Stimulated activated CD4-positive, alpha-beta T cell treated with anti-CD3 and anti-CD28 coated beads, Interleukin-12 subunit alpha, Interleukin-12 subunit beta, amount 100 ng/mL, for 48 hours (primary cell): ENCODE data around the gene TEX13B.
"Not testable (repeated sequence)": the region's sequence is repeated elsewhere in the genome, so short reads cannot be mapped to it uniquely, and the experiment has no call there.

Experiments
- DNase-seq, 3 donors: peaks; one replicate each; pipeline ENCODE4 v3.0.0-alpha.2; 2020; ENCODE audit warnings: low read depth in 2 of 3, low spot score in 1 of 3

The TEX13B gene

GRCh38 chrX:107982356-107982755 is at the start of gene TEX13B:
Gene TEX13B, minus strand, starts transcription at chrX:107982370. Its CDS starts 243 bp downstream, at chrX:107982127.
- DNase-seq, result no peak

GRCh38 chrX:108029928-108030711 is 48.0 kb upstream of the TEX13B start:
- no peak for DNase-seq

GRCh38 chrX:108028854-108029253 is 46.7 kb upstream of the TEX13B start:
- DNase-seq, result no peak

- no peak for DNase-seq
Measured at GRCh38 chrX:108025954-108026600, 43.9 kb upstream of the TEX13B start.

- DNase-seq, result no peak
Measured at GRCh38 chrX:108025376-108025775, 43.2 kb upstream of the TEX13B start.

- peak in 1 of 3 donors; percentile 7 for DNase-seq
Measured at GRCh38 chrX:108022491-108023089, 40.4 kb upstream of the TEX13B start.

- DNase-seq, result no peak
Measured at GRCh38 chrX:108020631-108021030, 38.5 kb upstream of the TEX13B start.

GRCh38 chrX:108019382-108019875 is 37.3 kb upstream of the TEX13B start:
- DNase-seq, result no peak

GRCh38 chrX:108018656-108019381 is 36.6 kb upstream of the TEX13B start:
- no peak for DNase-seq

- no peak for DNase-seq
Measured at GRCh38 chrX:108001218-108001814, 19.1 kb upstream of the TEX13B start.

GRCh38 chrX:108000751-108001150 is 18.6 kb upstream of the TEX13B start:
- DNase-seq, result no peak

- DNase-seq, result no peak
Measured at GRCh38 chrX:107996124-107996523, 14.0 kb upstream of the TEX13B start.

GRCh38 chrX:107985033-107985432 is 2.9 kb upstream of the TEX13B start:
- DNase-seq, result no peak

- no peak for DNase-seq
Measured at GRCh38 chrX:107979534-107979933, 2.6 kb downstream of the TEX13B start.

- DNase-seq, result no peak
Measured at GRCh38 chrX:107978707-107979307, 3.4 kb downstream of the TEX13B start.

- DNase-seq, result no peak
Measured at GRCh38 chrX:107978071-107978470, 4.1 kb downstream of the TEX13B start.

GRCh38 chrX:107971636-107972035 is 10.5 kb downstream of the TEX13B start:
- no peak for DNase-seq

- no peak for DNase-seq
Measured at GRCh38 chrX:107970073-107970472, 12.1 kb downstream of the TEX13B start.

GRCh38 chrX:107968623-107969022 is 13.5 kb downstream of the TEX13B start:
- DNase-seq, result no peak

- DNase-seq, result not testable (repeated sequence)
Measured at GRCh38 chrX:107955337-107955736, 26.8 kb downstream of the TEX13B start.

- DNase-seq, result no peak
Measured at GRCh38 chrX:107940095-107940494, 42.1 kb downstream of the TEX13B start.
